Measurements from ENCODE around the gene CHAC2. TPM values are rescaled to one million over a fixed set of nuclear protein-coding genes. Genes with fewer than 3 reads are reported as not detected.

CHAC2 gene
- total RNA-seq, 1 experiment from 2014 or later, result 8.4 TPM

GRCh38 chr2:53821810-53822209, 54.2 kb downstream of the CHAC2 start:
- H3K9me2 ChIP-seq (ENCODE audit: insufficient read depth), result no peaks in the 10 kb centered on the region
- no peak overlapping the region for H3K9ac ChIP-seq (ENCODE audit: low read length)
- POLR2A ChIA-PET, result no interaction called here
- RAD21 ChIA-PET (ENCODE audit: low non-redundant PET in 1 of 2, low total read pairs in 2 of 2, uncharacterized antibody in 2 of 2, unreplicated experiment in 2 of 2), result no interaction called here
- CTCF ChIA-PET, result no interaction called here
- DNase-seq (ENCODE audit: low read depth, low spot score) (no peak), ATAC-seq (no peak)
- intact Hi-C loops (cut with micrococcal nuclease), result no loop called here
- H3K4me2 ChIP-seq (ENCODE audit: low read length), result no peak overlapping the region
- no peaks in the 10 kb centered on the region for H3K79me2 ChIP-seq (ENCODE audit: insufficient read depth, low read length)
- no TSS peak for BruUV-seq (replicated peaks)
- H3K27ac ChIP-seq (ENCODE audit: low read depth, low read length), result no peak overlapping the region
- H4K20me1 ChIP-seq (ENCODE audit: insufficient read depth), result no peaks in the 10 kb centered on the region
- TF ChIP-seq, protein P1, sequence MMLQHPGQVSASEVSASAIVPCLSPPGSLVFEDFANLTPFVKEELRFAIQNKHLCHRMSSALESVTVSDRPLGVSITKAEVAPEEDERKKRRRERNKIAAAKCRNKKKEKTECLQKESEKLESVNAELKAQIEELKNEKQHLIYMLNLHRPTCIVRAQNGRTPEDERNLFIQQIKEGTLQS (IDR thresholded peaks at IDR 0.05), result no peak
- TF ChIP-seq, protein P2, sequence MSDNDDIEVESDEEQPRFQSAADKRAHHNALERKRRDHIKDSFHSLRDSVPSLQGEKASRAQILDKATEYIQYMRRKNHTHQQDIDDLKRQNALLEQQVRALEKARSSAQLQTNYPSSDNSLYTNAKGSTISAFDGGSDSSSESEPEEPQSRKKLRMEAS (IDR thresholded peaks at IDR 0.05), result no peak
- TF ChIP-seq SP1 (IDR thresholded peaks at IDR 0.05; ENCODE audit: low read depth) (no peak), JUND (IDR thresholded peaks at IDR 0.05) (no peak), RAD21 (IDR thresholded peaks at IDR 0.05; ENCODE audit: low read depth) (no peak), REST (IDR thresholded peaks at IDR 0.05; ENCODE audit: low read depth) (no peak), POLR2AphosphoS5 (IDR thresholded peaks at IDR 0.05; ENCODE audit: low read depth, low read length) (no peak), EZH2 (IDR thresholded peaks at IDR 0.05) (no peak), CBX3 (IDR thresholded peaks at IDR 0.05; ENCODE audit: low read depth) (no peak), YY1 (IDR thresholded peaks at IDR 0.05; ENCODE audit: extremely low read depth, insufficient replicate concordance, low read depth, low read length) (no peak), SIN3A (IDR thresholded peaks at IDR 0.05; ENCODE audit: low read depth) (no peak), TCF7L2 (IDR thresholded peaks at IDR 0.05; ENCODE audit: borderline replicate concordance, extremely low read depth, insufficient read depth, insufficient read length) (no peak), ZNF274 (IDR thresholded peaks at IDR 0.05; ENCODE audit: low read depth, low read length) (no peak), ELF1 (IDR thresholded peaks at IDR 0.05; ENCODE audit: borderline replicate concordance, low read depth) (no peak)
- TF ChIP-seq, protein P3, sequence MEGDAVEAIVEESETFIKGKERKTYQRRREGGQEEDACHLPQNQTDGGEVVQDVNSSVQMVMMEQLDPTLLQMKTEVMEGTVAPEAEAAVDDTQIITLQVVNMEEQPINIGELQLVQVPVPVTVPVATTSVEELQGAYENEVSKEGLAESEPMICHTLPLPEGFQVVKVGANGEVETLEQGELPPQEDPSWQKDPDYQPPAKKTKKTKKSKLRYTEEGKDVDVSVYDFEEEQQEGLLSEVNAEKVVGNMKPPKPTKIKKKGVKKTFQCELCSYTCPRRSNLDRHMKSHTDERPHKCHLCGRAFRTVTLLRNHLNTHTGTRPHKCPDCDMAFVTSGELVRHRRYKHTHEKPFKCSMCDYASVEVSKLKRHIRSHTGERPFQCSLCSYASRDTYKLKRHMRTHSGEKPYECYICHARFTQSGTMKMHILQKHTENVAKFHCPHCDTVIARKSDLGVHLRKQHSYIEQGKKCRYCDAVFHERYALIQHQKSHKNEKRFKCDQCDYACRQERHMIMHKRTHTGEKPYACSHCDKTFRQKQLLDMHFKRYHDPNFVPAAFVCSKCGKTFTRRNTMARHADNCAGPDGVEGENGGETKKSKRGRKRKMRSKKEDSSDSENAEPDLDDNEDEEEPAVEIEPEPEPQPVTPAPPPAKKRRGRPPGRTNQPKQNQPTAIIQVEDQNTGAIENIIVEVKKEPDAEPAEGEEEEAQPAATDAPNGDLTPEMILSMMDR (IDR thresholded peaks at IDR 0.05 in 2 of 3, conservative IDR thresholded peaks at IDR 0.05 in 1 of 3; ENCODE audit: borderline replicate concordance in 1 of 3, insufficient read depth in 1 of 3, low read depth in 2 of 3, low read length in 2 of 3), result no peak
- no peaks in the 10 kb centered on the region for H3K4me1 ChIP-seq (ENCODE audit: control insufficient read depth in 1 of 2, insufficient read depth in 2 of 2, low read length in 2 of 2)
- H2AFZ ChIP-seq (ENCODE audit: low read depth, low read length, poor library complexity, severe bottlenecking), result no peak overlapping the region
- H3K36me3 ChIP-seq (ENCODE audit: control insufficient read depth in 1 of 2, insufficient read depth in 2 of 2, low read length in 2 of 2), result no peaks in the 10 kb centered on the region; a peak in 1 of 4 replicates
- no peaks in the 10 kb centered on the region for H3K9me3 ChIP-seq (ENCODE audit: control insufficient read depth in 1 of 2, insufficient read depth in 1 of 2, low read depth in 1 of 2, low read length in 2 of 2)
- no peaks in the 10 kb centered on the region for H3K27me3 ChIP-seq (ENCODE audit: insufficient read depth, low read length)
- no peak overlapping the region for H3K4me3 ChIP-seq (replicated peaks in 1 of 2; ENCODE audit: low read depth in 1 of 2, low read length in 2 of 2)
